ENCODE data around the gene NARS2. TPM values are rescaled to one million over a fixed set of nuclear protein-coding genes. Genes with fewer than 3 reads are reported as not detected.
"Not testable (repeated sequence)": the region's sequence is repeated elsewhere in the genome, so short reads cannot be mapped to it uniquely, and the experiment has no call there.

Gene NARS2
- total and polyA plus RNA-seq, 2 experiments from 2014 or later, result 10.9 to 13.0 TPM

DNA sequence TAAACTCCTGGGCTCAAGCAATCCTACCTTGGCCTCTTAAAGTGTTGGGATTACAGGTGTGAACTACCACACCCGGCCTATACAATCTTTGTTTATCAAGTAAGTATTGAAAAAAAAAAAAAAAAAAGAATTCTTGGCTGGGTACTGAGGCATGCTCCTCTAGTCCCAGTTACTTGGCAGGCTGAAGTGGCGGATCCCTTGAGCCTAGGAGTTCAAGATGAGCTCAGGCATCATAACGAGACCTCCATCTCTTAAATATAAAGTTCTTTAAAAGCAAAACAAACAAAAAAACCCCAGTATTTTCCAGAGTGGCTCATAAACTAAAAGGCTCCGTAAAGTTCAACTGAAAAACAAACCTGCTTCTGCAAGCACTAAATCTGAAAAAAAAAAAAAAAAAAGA is 106.7 kb downstream of the NARS2 start:
- DNase-seq, result no peak
- Histone ChIP-seq H4K20me1 (ENCODE audit: insufficient read depth) (no peaks in the 10 kb centered on the region), H2AFZ (no peak overlapping the region), H3K4me3 (no peak overlapping the region), H3K36me3 (ENCODE audit: low read depth) (no peaks in the 10 kb centered on the region), H3K9me2 (ENCODE audit: insufficient read depth) (no peaks in the 10 kb centered on the region), H3F3A (ENCODE audit: insufficient read depth) (no peaks in the 10 kb centered on the region), H3K9ac (no peak overlapping the region), H3K9me3 (ENCODE audit: low read depth) (no peaks in the 10 kb centered on the region), H3K4me1 (ENCODE audit: insufficient read depth) (no peaks in the 10 kb centered on the region), H3K79me2 (ENCODE audit: insufficient read depth) (no peaks in the 10 kb centered on the region), H3K4me2 (ENCODE audit: unreplicated experiment) (no peak overlapping the region), H3K27ac (no peak overlapping the region), H3K27me3 (replicated peaks; ENCODE audit: insufficient read depth) (no peaks in the 10 kb centered on the region)
- 75 to 84% methylated on average over 4 of the region's 4 CpGs for WGBS, 2 experiments (ENCODE audit: low coverage in 1 of 2, low lambda C conversion rate in 2 of 2, missing lambda C conversion rate in 2 of 2)
- in situ Hi-C loops (cut with MboI), result no loop called here
- TF ChIP-seq EZH2phosphoT487 (IDR thresholded peaks at IDR 0.05; ENCODE audit: insufficient read depth, low read depth) (no peak), EZH2 (IDR thresholded peaks at IDR 0.05; ENCODE audit: insufficient read depth, poor library complexity, severe bottlenecking) (no peak)

- Histone ChIP-seq H3K9me3 (ENCODE audit: low read depth) (no peaks in the 10 kb centered on the region), H3K4me3 (no peak overlapping the region), H3K27ac (no peak overlapping the region), H2AFZ (no peak overlapping the region), H3K9ac (no peak overlapping the region), H3K36me3 (ENCODE audit: low read depth) (no peaks in the 10 kb centered on the region), H3K9me2 (ENCODE audit: insufficient read depth) (no peaks in the 10 kb centered on the region), H3K27me3 (replicated peaks; ENCODE audit: insufficient read depth) (no peaks in the 10 kb centered on the region), H3K79me2 (ENCODE audit: insufficient read depth) (no peaks in the 10 kb centered on the region), H3F3A (ENCODE audit: insufficient read depth) (no peaks in the 10 kb centered on the region), H3K4me2 (ENCODE audit: unreplicated experiment) (no peak overlapping the region), H3K4me1 (ENCODE audit: insufficient read depth) (no peaks in the 10 kb centered on the region), H4K20me1 (ENCODE audit: insufficient read depth) (no peaks in the 10 kb centered on the region)
- WGBS, 2 experiments (ENCODE audit: low coverage in 1 of 2, low lambda C conversion rate in 2 of 2, missing lambda C conversion rate in 2 of 2), result 77 to 87% methylated on average over 2 of the region's 2 CpGs
- in situ Hi-C loops (cut with MboI), result no loop called here
- no peak for DNase-seq
- TF ChIP-seq EZH2phosphoT487 (IDR thresholded peaks at IDR 0.05; ENCODE audit: insufficient read depth, low read depth) (no peak), EZH2 (IDR thresholded peaks at IDR 0.05; ENCODE audit: insufficient read depth, poor library complexity, severe bottlenecking) (no peak)
These were observed 107.3 kb downstream of the NARS2 start for GRCh38 chr11:78467370-78467769.

GRCh38 chr11:78465169-78465942 is 109.3 kb downstream of the NARS2 start:
- Histone ChIP-seq H3K27ac (no peak overlapping the region), H2AFZ (no peak overlapping the region), H3K9me2 (ENCODE audit: insufficient read depth) (no peaks in the 10 kb centered on the region), H3K36me3 (ENCODE audit: low read depth) (no peaks in the 10 kb centered on the region), H3K79me2 (ENCODE audit: insufficient read depth) (no peaks in the 10 kb centered on the region), H3K4me3 (no peak overlapping the region), H3K4me2 (ENCODE audit: unreplicated experiment) (no peak overlapping the region), H3K9ac (no peak overlapping the region), H3F3A (ENCODE audit: insufficient read depth) (peaks cover 9% of the 10 kb centered on the region; the same call in 1 of the 2 replicates), H3K4me1 (ENCODE audit: insufficient read depth) (peaks cover 10% of the 10 kb centered on the region), H3K27me3 (replicated peaks; ENCODE audit: insufficient read depth) (no peaks in the 10 kb centered on the region), H4K20me1 (ENCODE audit: insufficient read depth) (no peaks in the 10 kb centered on the region), H3K9me3 (ENCODE audit: low read depth) (no peaks in the 10 kb centered on the region)
- TF ChIP-seq EZH2 (IDR thresholded peaks at IDR 0.05; ENCODE audit: insufficient read depth, poor library complexity, severe bottlenecking), result no peak
- no peak for TF ChIP-seq EZH2phosphoT487 (IDR thresholded peaks at IDR 0.05; ENCODE audit: insufficient read depth, low read depth)
- DNase-seq, result no peak
- WGBS, 2 experiments (ENCODE audit: low coverage in 1 of 2, low lambda C conversion rate in 2 of 2, missing lambda C conversion rate in 2 of 2), result 93 to 97% methylated on average over 14 to 19 of the region's 19 CpGs
- in situ Hi-C loops (cut with MboI), result no loop called here

DNA sequence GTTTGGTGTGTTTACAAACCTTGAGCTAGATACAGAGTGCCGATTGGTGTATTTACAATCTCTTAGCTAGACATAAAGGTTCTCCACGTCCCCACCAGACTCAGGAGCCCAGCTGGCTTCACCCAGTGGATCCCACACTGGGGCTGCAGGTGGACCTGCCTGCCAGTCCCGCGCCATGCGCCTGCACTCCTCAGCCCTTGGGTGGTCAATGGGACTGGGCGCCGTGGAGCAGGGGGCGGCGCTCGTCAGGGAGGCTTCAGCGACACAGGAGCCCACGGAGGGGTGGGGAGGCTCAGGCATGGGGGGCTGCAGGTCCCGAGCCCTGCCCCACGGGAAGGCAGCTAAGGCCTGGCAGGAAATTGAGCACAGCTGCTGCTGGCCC is 109.9 kb downstream of the NARS2 start:
- H3K4me1 ChIP-seq (ENCODE audit: insufficient read depth), result peaks cover 12% of the 10 kb centered on the region
- H3K9ac ChIP-seq; in situ Hi-C loops (cut with MboI); DNase-seq; H3K4me2 ChIP-seq (ENCODE audit: unreplicated experiment); H3K36me3 ChIP-seq (ENCODE audit: low read depth); H2AFZ ChIP-seq; H4K20me1 ChIP-seq (ENCODE audit: insufficient read depth); H3K4me3 ChIP-seq; H3K79me2 ChIP-seq (ENCODE audit: insufficient read depth); H3K27me3 ChIP-seq (replicated peaks; ENCODE audit: insufficient read depth); H3K9me3 ChIP-seq (ENCODE audit: low read depth); H3K9me2 ChIP-seq (ENCODE audit: insufficient read depth); H3K27ac ChIP-seq: not testable (repeated sequence)
- 93 to 97% methylated on average over 12 to 14 of the region's 14 CpGs for WGBS, 2 experiments (ENCODE audit: low coverage in 1 of 2, low lambda C conversion rate in 2 of 2, missing lambda C conversion rate in 2 of 2)
- peaks cover 14% of the 10 kb centered on the region; the same call in 1 of the 2 replicates for H3F3A ChIP-seq (ENCODE audit: insufficient read depth)
